ENCODE data around the gene CCDC24. TPM values are rescaled to one million over a fixed set of nuclear protein-coding genes. Genes with fewer than 3 reads are reported as not detected.

Gene CCDC24
- total and polyA plus RNA-seq, 2 donors (not counting 3 experiments of a cell fraction or from before 2014, with no cell fraction given), result 2.2 to 3.1 TPM

DNA sequence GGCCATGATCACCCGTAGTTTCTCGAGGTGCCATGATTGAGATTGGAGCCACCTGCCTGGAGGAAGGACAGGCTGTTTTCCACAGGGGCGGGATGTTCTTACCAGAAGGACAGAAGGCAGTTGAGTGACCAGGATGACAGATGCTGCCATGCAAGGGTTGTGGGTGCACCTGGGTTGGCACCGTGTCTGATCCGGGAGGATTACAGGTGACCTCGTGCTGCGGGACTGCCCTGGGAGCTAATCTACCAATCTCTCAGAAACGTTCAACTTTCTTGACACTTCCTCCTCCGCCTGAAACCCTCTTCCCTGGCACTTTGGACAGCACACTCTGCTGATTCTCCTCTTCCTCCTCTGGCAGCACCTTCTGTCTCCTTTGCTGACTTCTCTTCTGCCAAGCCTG lies 53.7 kb downstream of the CCDC24 start:
- H3K36me3 ChIP-seq (ENCODE audit: control insufficient read depth in 2 of 2, extremely low read depth in 1 of 2, insufficient read depth in 2 of 2, low read length in 2 of 2), result no peaks in the 10 kb centered on the region
- H3K9me3 ChIP-seq (replicated peaks; ENCODE audit: control insufficient read depth, insufficient read depth, low read length), result no peaks in the 10 kb centered on the region
- no peak overlapping the region for H3K9ac ChIP-seq (replicated peaks; ENCODE audit: extremely low read depth, insufficient read depth, low read length)
- no peaks in the 10 kb centered on the region for H4K20me1 ChIP-seq (replicated peaks; ENCODE audit: control insufficient read depth, extremely low read depth, insufficient read depth, low read length)
- H3K27me3 ChIP-seq (ENCODE audit: control insufficient read depth in 2 of 2, insufficient read depth in 2 of 2, low read length in 2 of 2), result peaks cover 5% of the 10 kb centered on the region in 2 experiments
- no peak overlapping the region for H3K4me2 ChIP-seq (ENCODE audit: insufficient read depth, low read length)
- H3K4me1 ChIP-seq (ENCODE audit: control insufficient read depth, extremely low read depth, insufficient read depth, low read length), result peaks cover 26% of the 10 kb centered on the region
- DNase-seq (ENCODE audit: low read depth, low spot score), result no peak
- intact Hi-C loops (cut with micrococcal nuclease) (loop anchor here (5.0 kb wide), 3 partner anchors 98 to 518 kb away; partner anchors contain the start of genes IPO13 and ST3GAL3), dilution Hi-C loops (cut with MboI; ENCODE audit: extremely low pct_ligation_motif_present, low sequenced_read_pairs) (no loop called here)
- no TSS peak for BruUV-seq (replicated peaks)
- no peaks in the 10 kb centered on the region for H3K79me2 ChIP-seq (ENCODE audit: control insufficient read depth, insufficient read depth, low read length)
- no peak overlapping the region for H3K27ac ChIP-seq (ENCODE audit: insufficient read depth, low read depth, low read length)
- no peak for FAIRE-seq
- POLR2A ChIA-PET, result no interaction called here
- CTCF ChIA-PET, result interaction anchor here (5.5 kb wide), 1 partner anchor 39 kb away, joined by 40 read pairs; no protein-coding TSS in a partner anchor
- H3K9me1 ChIP-seq (replicated peaks; ENCODE audit: control insufficient read depth, extremely low read depth, insufficient read depth, low read length), result no peaks in the 10 kb centered on the region
- TF ChIP-seq CTCF (IDR thresholded peaks at IDR 0.05; ENCODE audit: extremely low read depth in 1 of 2, insufficient read depth in 1 of 2, low read depth in 1 of 2, low read length in 2 of 2) (no peak), POLR2AphosphoS5 (IDR thresholded peaks at IDR 0.05; ENCODE audit: insufficient read depth, low read depth, low read length) (no peak), FOS (IDR thresholded peaks at IDR 0.05; ENCODE audit: borderline replicate concordance, insufficient read depth, low read length) (no peak), MYC (IDR thresholded peaks at IDR 0.05; ENCODE audit: low read depth, low read length) (no peak), JUN (IDR thresholded peaks at IDR 0.05; ENCODE audit: borderline replicate concordance, insufficient read depth, insufficient read length, low read depth) (no peak), EZH2 (IDR thresholded peaks at IDR 0.05; ENCODE audit: borderline replicate concordance, low read depth, low read length, severe bottlenecking) (no peak), POLR2A (IDR thresholded peaks at IDR 0.05; ENCODE audit: low read depth, low read length) (no peak), GATA2 (IDR thresholded peaks at IDR 0.05; ENCODE audit: insufficient read depth, insufficient read length, low read depth, low read length) (no peak)
- TF ChIP-seq, protein P1, sequence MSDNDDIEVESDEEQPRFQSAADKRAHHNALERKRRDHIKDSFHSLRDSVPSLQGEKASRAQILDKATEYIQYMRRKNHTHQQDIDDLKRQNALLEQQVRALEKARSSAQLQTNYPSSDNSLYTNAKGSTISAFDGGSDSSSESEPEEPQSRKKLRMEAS (IDR thresholded peaks at IDR 0.05; ENCODE audit: insufficient read depth, insufficient read length), result no peak
- no peak overlapping the region for H3K4me3 ChIP-seq (replicated peaks in 1 of 3; ENCODE audit: insufficient read depth in 1 of 3, low read depth in 1 of 3, low read length in 3 of 3)
- no peak overlapping the region for H2AFZ ChIP-seq (ENCODE audit: low read depth, low read length)

Other genes starting within 250 kb of the CCDC24 start
- 0.18 and 0.48 TPM in 2 replicates for gene ARTN, start 57.8 kb upstream of the CCDC24 start, total RNA-seq
- 0.11 TPM in 2 replicates for gene ARTN, start 57.8 kb upstream of the CCDC24 start, polyA plus RNA-seq
- gene IPO13, start 44.6 kb upstream of the CCDC24 start, total RNA-seq, result 25.8 and 29.3 TPM in 2 replicates
- 28.9 and 32.3 TPM in 2 replicates for gene IPO13, start 44.6 kb upstream of the CCDC24 start, polyA plus RNA-seq
- gene DPH2, start 21.6 kb upstream of the CCDC24 start, total RNA-seq, result 26.6 and 28.1 TPM in 2 replicates
- 59.1 and 59.6 TPM in 2 replicates for gene DPH2, start 21.6 kb upstream of the CCDC24 start, polyA plus RNA-seq
- 105 and 110 TPM in 2 replicates for gene ATP6V0B, start 16.6 kb upstream of the CCDC24 start, total RNA-seq
- gene ATP6V0B, start 16.6 kb upstream of the CCDC24 start, polyA plus RNA-seq, result 325 and 372 TPM in 2 replicates
- gene B4GALT2, start 12.4 kb upstream of the CCDC24 start, total RNA-seq, result 77.7 and 80.0 TPM in 2 replicates
- gene B4GALT2, start 12.4 kb upstream of the CCDC24 start, polyA plus RNA-seq, result 103 and 145 TPM in 2 replicates
- gene SLC6A9, start 39.9 kb downstream of the CCDC24 start, total RNA-seq, result 1.3 and 1.5 TPM in 2 replicates
- gene SLC6A9, start 39.9 kb downstream of the CCDC24 start, polyA plus RNA-seq, result 0.80 and 0.81 TPM in 2 replicates
- not detected in 2 replicates for gene KLF17, start 127.2 kb downstream of the CCDC24 start, total RNA-seq
- not detected in 2 replicates for gene KLF17, start 127.2 kb downstream of the CCDC24 start, polyA plus RNA-seq
- not detected in 2 replicates for gene KLF18, start 150.0 kb downstream of the CCDC24 start, total RNA-seq
- not detected in 2 replicates for gene KLF18, start 150.0 kb downstream of the CCDC24 start, polyA plus RNA-seq
- 40.9 and 42.9 TPM in 2 replicates for gene DMAP1, start 221.9 kb downstream of the CCDC24 start, total RNA-seq
- gene DMAP1, start 221.9 kb downstream of the CCDC24 start, polyA plus RNA-seq, result 62.8 and 63.2 TPM in 2 replicates

Measured in endothelial cell of umbilical vein (primary cell).